Measurements from ENCODE around the gene DOK1.

The DOK1 gene

GRCh38 chr2:74542978-74543377, 11.5 kb upstream of the DOK1 start:
- H3K4me3 ChIP-seq (ENCODE audit: low read depth, low read length) = no peak overlapping the region
- TF ChIP-seq CTCF (IDR thresholded peaks at IDR 0.05; ENCODE audit: insufficient read depth, low read length, missing control alignments) = no peak
- ChIA-PET POLR2A (interaction anchor here (0.7 kb wide), 1 partner anchor 13 kb away, joined by 4 read pairs; no protein-coding TSS in a partner anchor), CTCF (interaction anchor here (0.6 to 1.2 kb wide), 4 partner anchors 10 to 44 kb away, joined by 3 to 7 read pairs (median 4); partner anchors contain the start of gene LOXL3)
- DNase-seq (ENCODE audit: low read depth, low spot score) = no peak

GRCh38 chr2:74544634-74545033, 9.9 kb upstream of the DOK1 start:
- no peak overlapping the region for H3K4me3 ChIP-seq (ENCODE audit: low read depth, low read length)
- no peak for DNase-seq (ENCODE audit: low read depth, low spot score)
- CTCF ChIA-PET = interaction anchor here (1.3 to 1.9 kb wide), 4 partner anchors 13 to 44 kb away, joined by 3 to 7 read pairs (median 5); no protein-coding TSS in a partner anchor
- TF ChIP-seq CTCF (IDR thresholded peaks at IDR 0.05; ENCODE audit: insufficient read depth, low read length, missing control alignments) = no peak
- POLR2A ChIA-PET = no interaction called here

- CTCF ChIA-PET = interaction anchor here (1.1 to 1.9 kb wide), 4 partner anchors 12 to 43 kb away, joined by 4 to 7 read pairs (median 5); no protein-coding TSS in a partner anchor
- no peak for TF ChIP-seq CTCF (IDR thresholded peaks at IDR 0.05; ENCODE audit: insufficient read depth, low read length, missing control alignments)
- no peak for DNase-seq (ENCODE audit: low read depth, low spot score)
- H3K4me3 ChIP-seq (ENCODE audit: low read depth, low read length) = no peak overlapping the region
- POLR2A ChIA-PET = interaction anchor here (0.7 kb wide), 1 partner anchor 38 kb away, joined by 3 read pairs; no protein-coding TSS in a partner anchor
Observed at GRCh38 chr2:74546004-74546403, 8.5 kb upstream of the DOK1 start.

- DNase-seq (ENCODE audit: low read depth, low spot score) = no peak
- TF ChIP-seq CTCF (IDR thresholded peaks at IDR 0.05; ENCODE audit: insufficient read depth, low read length, missing control alignments) = no peak
- H3K4me3 ChIP-seq (ENCODE audit: low read depth, low read length) = peak overlapping the region; percentile 57
- ChIA-PET POLR2A (interaction anchor here (0.5 kb wide), 1 partner anchor 90 kb away, joined by 3 read pairs; the partner anchor contains the start of gene WBP1), CTCF (interaction anchor here (1.0 to 4.9 kb wide), 2 partner anchors 13 to 39 kb away, joined by 4 to 43 read pairs; no protein-coding TSS in a partner anchor)
Observed at GRCh38 chr2:74548285-74548899, 6.1 kb upstream of the DOK1 start.

- TF ChIP-seq CTCF (IDR thresholded peaks at IDR 0.05; ENCODE audit: insufficient read depth, low read length, missing control alignments) = no peak
- peak overlapping the region; percentile 57 for H3K4me3 ChIP-seq (ENCODE audit: low read depth, low read length)
- DNase-seq (ENCODE audit: low read depth, low spot score) = no peak
- POLR2A ChIA-PET = interaction anchor here (0.5 to 1.8 kb wide), 3 partner anchors 28 to 91 kb away, joined by 3 to 7 read pairs (median 3); partner anchors contain the start of gene WBP1
- CTCF ChIA-PET = interaction anchor here (4.9 kb wide), 1 partner anchor 38 kb away, joined by 43 read pairs; no protein-coding TSS in a partner anchor
Observed at GRCh38 chr2:74548900-74549826, 5.4 kb upstream of the DOK1 start.

Data from AG04449 (cell line).